Measurements from ENCODE around the gene CHST13. TPM values are rescaled to one million over a fixed set of nuclear protein-coding genes. Genes with fewer than 3 reads are reported as not detected.

The CHST13 gene
- total RNA-seq, 1 donor from 2014 or later = not detected

- no peak for DNase-seq (ENCODE audit: low read depth, low spot score)
Observed at GRCh38 chr3:126488185-126488584, 35.8 kb upstream of the CHST13 start.

GRCh38 chr3:126488886-126489569 is 34.9 kb upstream of the CHST13 start:
- DNase-seq (ENCODE audit: low read depth, low spot score) = no peak

GRCh38 chr3:126490619-126491018 is 33.3 kb upstream of the CHST13 start:
- no peak for DNase-seq (ENCODE audit: low read depth, low spot score)

- no peak for DNase-seq (ENCODE audit: low read depth, low spot score)
Observed at GRCh38 chr3:126491221-126492013, 32.5 kb upstream of the CHST13 start.

- no peak for DNase-seq (ENCODE audit: low read depth, low spot score)
Observed at GRCh38 chr3:126493051-126493450, 30.9 kb upstream of the CHST13 start.

GRCh38 chr3:126493739-126494138 is 30.2 kb upstream of the CHST13 start:
- DNase-seq (ENCODE audit: low read depth, low spot score) = no peak

GRCh38 chr3:126494204-126494969 is 29.6 kb upstream of the CHST13 start:
- no peak for DNase-seq (ENCODE audit: low read depth, low spot score)

- no peak for DNase-seq (ENCODE audit: low read depth, low spot score)
Observed at GRCh38 chr3:126494970-126495230, 29.1 kb upstream of the CHST13 start.

GRCh38 chr3:126495786-126496185 is 28.2 kb upstream of the CHST13 start:
- DNase-seq (ENCODE audit: low read depth, low spot score) = no peak

GRCh38 chr3:126496894-126497850 is 26.8 kb upstream of the CHST13 start:
- DNase-seq (ENCODE audit: low read depth, low spot score) = no peak

GRCh38 chr3:126497956-126498355 is 26.0 kb upstream of the CHST13 start:
- no peak for DNase-seq (ENCODE audit: low read depth, low spot score)

- no peak for DNase-seq (ENCODE audit: low read depth, low spot score)
Observed at GRCh38 chr3:126498461-126498860, 25.5 kb upstream of the CHST13 start.

GRCh38 chr3:126498929-126499328 is 25.0 kb upstream of the CHST13 start:
- DNase-seq (ENCODE audit: low read depth, low spot score) = no peak

GRCh38 chr3:126499401-126499800 is 24.6 kb upstream of the CHST13 start:
- DNase-seq (ENCODE audit: low read depth, low spot score) = no peak

GRCh38 chr3:126500016-126500415 is 23.9 kb upstream of the CHST13 start:
- no peak for DNase-seq (ENCODE audit: low read depth, low spot score)

- no peak for DNase-seq (ENCODE audit: low read depth, low spot score)
Observed at GRCh38 chr3:126501054-126501453, 22.9 kb upstream of the CHST13 start.

- DNase-seq (ENCODE audit: low read depth, low spot score) = no peak
Observed at GRCh38 chr3:126501736-126502135, 22.2 kb upstream of the CHST13 start.

GRCh38 chr3:126502656-126503055 is 21.3 kb upstream of the CHST13 start:
- DNase-seq (ENCODE audit: low read depth, low spot score) = no peak

- DNase-seq (ENCODE audit: low read depth, low spot score) = no peak
Observed at GRCh38 chr3:126503701-126504100, 20.3 kb upstream of the CHST13 start.

- DNase-seq (ENCODE audit: low read depth, low spot score) = no peak
Observed at GRCh38 chr3:126507886-126508285, 16.1 kb upstream of the CHST13 start.

GRCh38 chr3:126508564-126508964 is 15.4 kb upstream of the CHST13 start:
- DNase-seq (ENCODE audit: low read depth, low spot score) = no peak
